IPS-15b (cell line): Measurements from ENCODE around the gene SDHAF2.
A peak's percentile ranks its signal among the peaks of the same experiment; 100 is the strongest.

ENCODE experiments used
- H3K27me3 ChIP-seq: one replicate; pipeline ENCODE4 v1.6.1; 2013; ENCODE audit warnings: low read length; ENCODE audit not compliant: control insufficient read depth, insufficient read depth
- H3K36me3 ChIP-seq: one replicate; pipeline ENCODE4 v1.6.1; 2013; ENCODE audit warnings: low read length; ENCODE audit not compliant: control insufficient read depth, insufficient read depth
- H3K4me1 ChIP-seq: one replicate; pipeline ENCODE4 v1.6.1; 2013; ENCODE audit warnings: mild to moderate bottlenecking, low read length; ENCODE audit not compliant: control insufficient read depth, insufficient read depth
- H3K4me3 ChIP-seq: one replicate; pipeline ENCODE4 v1.5.1; 2013; ENCODE audit warnings: low read depth, low read length
- H3K9ac ChIP-seq: one replicate; pipeline ENCODE4 v1.6.1; 2013; ENCODE audit warnings: low read depth, mild to moderate bottlenecking, low read length
- H3K9me3 ChIP-seq: one replicate; pipeline ENCODE4 v1.6.1; 2013; ENCODE audit warnings: mild to moderate bottlenecking, low read length; ENCODE audit not compliant: control insufficient read depth, insufficient read depth

SDHAF2 gene

GRCh38 chr11:61406067-61406466 is 23.9 kb upstream of the SDHAF2 start:
- Histone ChIP-seq H3K4me3 (no peak overlapping the region), H3K4me1 (no peaks in the 10 kb centered on the region), H3K9ac (no peak overlapping the region), H3K27me3 (no peaks in the 10 kb centered on the region), H3K9me3 (no peaks in the 10 kb centered on the region), H3K36me3 (peaks cover 29% of the 10 kb centered on the region)

GRCh38 chr11:61406991-61407728 is 22.8 kb upstream of the SDHAF2 start:
- H3K9ac ChIP-seq: no peak overlapping the region
- no peaks in the 10 kb centered on the region for H3K4me1 ChIP-seq
- H3K36me3 ChIP-seq: peaks cover 37% of the 10 kb centered on the region
- H3K9me3 ChIP-seq: no peaks in the 10 kb centered on the region
- H3K27me3 ChIP-seq: no peaks in the 10 kb centered on the region
- no peak overlapping the region for H3K4me3 ChIP-seq

GRCh38 chr11:61411589-61411988 is 18.3 kb upstream of the SDHAF2 start:
- no peak overlapping the region for H3K4me3 ChIP-seq
- no peak overlapping the region for H3K9ac ChIP-seq
- H3K4me1 ChIP-seq: no peaks in the 10 kb centered on the region
- H3K36me3 ChIP-seq: peaks cover 55% of the 10 kb centered on the region
- no peaks in the 10 kb centered on the region for H3K9me3 ChIP-seq
- H3K27me3 ChIP-seq: no peaks in the 10 kb centered on the region

GRCh38 chr11:61413496-61413895 is 16.4 kb upstream of the SDHAF2 start:
- Histone ChIP-seq H3K36me3 (peaks cover 60% of the 10 kb centered on the region), H3K9ac (no peak overlapping the region), H3K4me1 (no peaks in the 10 kb centered on the region)

GRCh38 chr11:61414547-61414946 is 15.4 kb upstream of the SDHAF2 start:
- Histone ChIP-seq H3K27me3 (no peaks in the 10 kb centered on the region), H3K9ac (no peak overlapping the region), H3K4me3 (no peak overlapping the region), H3K4me1 (no peaks in the 10 kb centered on the region), H3K9me3 (no peaks in the 10 kb centered on the region), H3K36me3 (peaks cover 65% of the 10 kb centered on the region)

More at GRCh38 chr11:61413496-61413895, 16.4 kb upstream of the SDHAF2 start:
- Histone ChIP-seq H3K4me3 (no peak overlapping the region), H3K27me3 (no peaks in the 10 kb centered on the region), H3K9me3 (no peaks in the 10 kb centered on the region)

GRCh38 chr11:61415381-61415780 is 14.5 kb upstream of the SDHAF2 start:
- no peak overlapping the region for H3K4me3 ChIP-seq
- H3K36me3 ChIP-seq: peaks cover 70% of the 10 kb centered on the region
- H3K9me3 ChIP-seq: no peaks in the 10 kb centered on the region
- no peak overlapping the region for H3K9ac ChIP-seq
- H3K27me3 ChIP-seq: no peaks in the 10 kb centered on the region
- no peaks in the 10 kb centered on the region for H3K4me1 ChIP-seq

GRCh38 chr11:61416941-61417340 is 13.0 kb upstream of the SDHAF2 start:
- no peaks in the 10 kb centered on the region for H3K27me3 ChIP-seq
- H3K9ac ChIP-seq: peak overlapping the region; percentile 24
- H3K36me3 ChIP-seq: peaks cover 63% of the 10 kb centered on the region
- no peak overlapping the region for H3K4me3 ChIP-seq
- no peaks in the 10 kb centered on the region for H3K4me1 ChIP-seq
- H3K9me3 ChIP-seq: no peaks in the 10 kb centered on the region

- H3K4me3 ChIP-seq: no peak overlapping the region
- no peaks in the 10 kb centered on the region for H3K27me3 ChIP-seq
- no peaks in the 10 kb centered on the region for H3K4me1 ChIP-seq
- no peak overlapping the region for H3K9ac ChIP-seq
- no peaks in the 10 kb centered on the region for H3K9me3 ChIP-seq
- H3K36me3 ChIP-seq: peaks cover 59% of the 10 kb centered on the region
These were observed 12.3 kb upstream of the SDHAF2 start for GRCh38 chr11:61417670-61418069.

- H3K27me3 ChIP-seq: no peaks in the 10 kb centered on the region
These were observed 11.8 kb upstream of the SDHAF2 start for GRCh38 chr11:61418136-61418535.

GRCh38 chr11:61422226-61422625 is 7.7 kb upstream of the SDHAF2 start:
- no peaks in the 10 kb centered on the region for H3K27me3 ChIP-seq
- H3K4me1 ChIP-seq: no peaks in the 10 kb centered on the region
- no peak overlapping the region for H3K4me3 ChIP-seq
- no peaks in the 10 kb centered on the region for H3K9me3 ChIP-seq
- H3K9ac ChIP-seq: no peak overlapping the region
- peaks cover 29% of the 10 kb centered on the region for H3K36me3 ChIP-seq

More at GRCh38 chr11:61418136-61418535, 11.8 kb upstream of the SDHAF2 start:
- H3K4me3 ChIP-seq: no peak overlapping the region
- H3K9ac ChIP-seq: no peak overlapping the region
- no peaks in the 10 kb centered on the region for H3K4me1 ChIP-seq
- peaks cover 55% of the 10 kb centered on the region for H3K36me3 ChIP-seq
- H3K9me3 ChIP-seq: no peaks in the 10 kb centered on the region

GRCh38 chr11:61425367-61426131 is 4.4 kb upstream of the SDHAF2 start:
- Histone ChIP-seq H3K4me3 (no peak overlapping the region), H3K36me3 (peaks cover 12% of the 10 kb centered on the region), H3K4me1 (no peaks in the 10 kb centered on the region), H3K9me3 (no peaks in the 10 kb centered on the region), H3K27me3 (no peaks in the 10 kb centered on the region), H3K9ac (no peak overlapping the region)

- H3K9ac ChIP-seq: peak overlapping the region; percentile 97
- H3K36me3 ChIP-seq: peaks cover 6% of the 10 kb centered on the region
- no peaks in the 10 kb centered on the region for H3K4me1 ChIP-seq
- no peaks in the 10 kb centered on the region for H3K9me3 ChIP-seq
- H3K4me3 ChIP-seq: peak overlapping the region; percentile 63
- H3K27me3 ChIP-seq: no peaks in the 10 kb centered on the region
These were observed 606 bp upstream of the SDHAF2 start for GRCh38 chr11:61429346-61429690.
